Cortex of kidney (tissue), 1 donor: ENCODE results near the gene SPOCK2.

Experiments
- DNase-seq: peaks from one replicate; lab custom pipeline; 2025; lab: John Stamatoyannopoulos, UW

The SPOCK2 gene

DNA sequence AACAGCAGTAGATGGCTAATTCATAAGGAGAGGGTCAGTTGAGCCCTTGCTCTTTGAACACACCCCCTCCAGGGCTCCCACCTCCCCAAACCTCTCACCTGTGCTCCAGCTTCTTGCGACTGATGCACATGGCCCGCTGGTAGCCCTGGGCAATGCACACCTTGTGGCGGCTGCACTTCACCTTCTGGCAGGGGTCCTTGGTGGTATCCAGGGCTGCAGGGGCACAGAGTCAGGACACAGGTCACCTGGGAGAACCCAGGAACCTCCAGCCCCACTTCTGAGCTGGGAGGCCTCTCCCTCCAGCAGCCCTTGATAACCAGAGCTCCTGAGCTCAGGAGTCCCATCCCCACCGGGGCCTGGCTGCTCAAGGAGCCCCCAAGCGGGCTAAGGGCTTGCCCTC, 16.3 kb downstream of the SPOCK2 start:
- DNase-seq, result no peak

DNA sequence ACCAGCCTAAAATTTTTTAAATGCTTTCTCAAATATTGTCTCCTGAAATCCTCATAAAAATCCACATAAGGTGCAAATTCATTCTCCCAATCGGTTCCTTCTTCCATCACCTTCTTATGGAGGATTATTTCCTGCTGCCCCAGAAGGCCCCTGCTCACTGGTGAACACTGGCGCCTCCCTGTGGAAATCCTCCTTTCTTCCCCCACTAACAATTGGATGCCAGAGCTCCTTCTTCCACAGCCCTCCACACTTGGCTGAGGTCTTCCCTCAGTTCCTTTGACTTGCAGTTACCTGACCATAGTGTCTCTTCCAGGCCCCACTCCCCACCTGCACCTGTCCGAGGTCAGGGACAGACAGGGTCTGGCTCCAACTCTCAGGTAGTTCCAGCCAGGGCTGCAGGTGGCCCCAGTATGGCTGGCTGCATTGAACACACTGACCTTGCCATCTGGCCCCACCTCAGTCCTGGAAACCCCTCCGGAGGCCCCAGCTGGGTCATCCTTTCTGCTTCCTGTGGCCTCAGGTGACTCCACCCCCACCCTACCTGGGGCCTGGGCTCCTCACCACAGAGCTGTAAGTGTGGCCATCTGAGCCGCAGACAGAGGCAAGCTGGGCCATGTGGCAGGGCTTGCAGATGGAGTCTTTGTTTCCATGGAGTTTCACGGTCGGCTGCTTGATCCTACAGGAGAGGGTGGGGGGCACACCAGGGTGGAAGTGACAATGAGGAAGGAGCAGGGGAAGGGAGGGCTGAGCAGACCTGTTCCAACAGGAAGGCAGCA, 18.4 kb downstream of the SPOCK2 start:
- no peak for DNase-seq

DNA sequence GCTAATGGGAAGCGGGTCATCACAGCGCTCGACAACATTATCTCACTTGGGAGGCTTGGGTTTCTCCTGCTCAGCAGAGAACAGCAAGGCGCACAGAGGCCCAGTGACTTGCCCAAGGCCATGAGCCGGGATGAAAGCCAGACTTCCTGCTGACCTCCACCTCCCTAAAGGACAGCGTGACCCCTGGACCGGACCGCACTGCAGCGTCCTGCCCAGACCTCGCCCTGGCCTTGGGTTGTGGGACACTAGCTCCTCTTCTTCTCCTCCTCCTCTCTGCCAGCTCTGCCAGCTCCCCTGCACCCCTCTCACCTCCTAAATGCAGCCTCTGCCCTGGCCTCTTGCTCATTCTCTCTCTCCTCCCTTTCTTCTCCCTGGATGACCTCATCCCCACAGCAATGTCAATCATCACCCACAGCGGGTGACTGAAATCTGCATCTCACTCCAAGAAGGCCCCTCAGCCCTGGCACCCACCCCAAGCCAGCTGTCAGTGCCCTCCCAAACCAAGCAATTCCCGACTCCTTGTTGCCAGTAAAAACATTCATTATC, 19.4 kb downstream of the SPOCK2 start:
- DNase-seq, result no peak

DNA sequence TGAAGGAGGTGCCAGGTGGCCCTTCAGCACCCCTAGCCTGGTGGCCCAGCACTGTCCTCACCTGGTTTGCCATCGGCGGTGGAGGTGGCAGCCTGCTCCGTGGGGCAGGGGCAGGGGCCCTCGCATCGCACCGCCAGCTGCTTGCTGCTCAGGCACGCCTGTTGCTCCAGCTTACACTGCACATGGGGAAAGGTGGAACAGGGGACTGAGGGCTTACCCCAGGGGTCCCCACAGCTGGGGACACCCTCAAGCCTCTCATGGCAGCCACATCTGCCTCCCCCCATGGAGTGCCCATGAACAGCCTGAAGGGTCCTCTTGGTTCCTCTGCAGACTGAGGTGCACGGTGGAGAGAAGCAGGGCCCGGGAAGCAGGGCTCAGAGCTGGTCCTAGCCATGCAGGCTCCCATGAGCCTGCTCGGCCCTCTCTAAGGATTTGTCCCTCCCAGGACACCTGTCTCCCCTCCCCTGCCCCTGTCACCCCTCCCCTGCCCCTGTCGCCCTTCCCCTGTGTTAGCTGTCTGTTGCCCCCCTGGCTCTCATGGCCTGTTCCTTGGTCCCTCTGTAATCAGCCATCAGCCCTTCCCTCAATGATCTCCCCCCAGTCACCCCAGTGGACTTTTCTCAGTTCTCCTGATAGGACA, 20.1 kb downstream of the SPOCK2 start:
- no peak for DNase-seq

DNA sequence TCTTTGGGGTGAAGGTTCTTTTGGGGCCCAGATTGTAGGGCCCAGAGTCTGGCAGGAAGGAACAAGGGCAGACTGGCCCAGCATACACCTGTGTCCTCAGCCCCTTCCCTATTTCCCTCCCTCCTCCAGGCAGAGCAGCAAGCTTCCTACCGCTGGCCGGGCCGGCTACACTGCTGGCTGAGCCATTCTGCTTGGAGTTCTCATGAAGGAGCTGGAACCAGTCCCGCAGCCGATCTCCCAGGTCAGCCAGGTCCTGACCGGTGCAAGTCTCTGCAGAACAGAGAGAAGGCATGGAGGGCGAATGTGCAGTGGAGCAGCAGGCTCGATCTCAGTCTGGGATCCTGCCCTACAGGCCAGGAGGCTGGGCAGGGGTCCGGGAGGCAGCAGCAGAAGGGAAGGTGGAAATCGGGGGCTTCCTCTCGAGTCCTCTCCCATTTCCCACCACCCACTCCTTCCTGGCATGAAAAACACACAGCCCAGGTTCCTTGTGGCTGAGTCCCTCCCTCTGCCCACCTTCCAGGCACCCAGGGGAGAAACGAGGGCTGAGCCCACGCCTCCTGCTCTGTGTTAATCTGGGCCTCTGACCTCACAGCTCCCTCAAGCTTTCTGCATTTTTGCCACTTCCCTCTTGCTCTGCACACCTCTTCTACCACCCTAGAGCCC, 20.8 kb downstream of the SPOCK2 start:
- no peak for DNase-seq

DNA sequence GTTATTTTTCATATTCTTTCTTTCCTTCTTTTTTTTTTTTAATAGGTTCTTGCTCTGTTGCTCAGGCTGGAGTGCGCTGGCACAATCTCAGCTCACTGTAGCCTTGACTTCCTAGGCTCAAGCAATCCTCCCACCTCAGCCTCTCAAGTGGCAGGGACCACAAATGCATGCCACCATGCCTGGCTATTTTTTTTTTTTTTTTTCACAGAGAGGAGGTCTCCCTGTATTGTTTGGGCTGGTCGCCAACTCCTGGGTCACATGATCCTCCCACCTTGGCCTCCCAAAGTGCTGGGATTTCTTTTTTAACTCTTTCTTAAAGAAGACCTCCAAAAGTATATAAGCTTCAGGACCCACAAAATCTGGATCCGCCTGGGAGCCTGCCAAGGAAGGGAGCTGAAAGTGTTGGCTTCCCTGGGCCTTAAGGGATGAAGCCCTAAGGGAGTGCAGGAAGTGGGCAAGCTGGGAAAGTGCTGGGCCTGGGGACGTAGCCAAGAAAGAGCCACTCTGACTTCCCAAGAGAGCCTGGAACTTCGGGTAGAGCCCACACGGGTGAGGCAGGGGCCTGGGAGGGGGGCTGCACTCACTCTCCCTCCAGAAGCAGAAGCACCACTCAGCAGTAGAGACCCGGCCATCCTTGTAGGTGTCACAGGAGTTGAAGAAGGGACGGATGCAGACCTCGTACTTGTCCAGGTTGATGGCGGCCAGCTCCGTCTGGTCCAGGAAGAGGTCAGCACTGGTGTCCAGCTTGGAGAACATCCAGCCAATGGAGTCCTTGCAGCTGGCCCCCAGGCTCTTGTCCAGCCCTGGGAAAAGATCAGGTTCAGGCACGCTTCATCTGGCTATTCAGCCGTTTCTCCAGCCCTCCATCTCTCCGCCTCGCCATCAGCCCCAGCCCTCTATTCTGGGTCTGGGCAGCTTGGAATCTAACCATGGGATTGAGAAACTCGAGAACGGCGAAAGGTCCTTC, 21.8 kb downstream of the SPOCK2 start:
- DNase-seq, result no peak

DNA sequence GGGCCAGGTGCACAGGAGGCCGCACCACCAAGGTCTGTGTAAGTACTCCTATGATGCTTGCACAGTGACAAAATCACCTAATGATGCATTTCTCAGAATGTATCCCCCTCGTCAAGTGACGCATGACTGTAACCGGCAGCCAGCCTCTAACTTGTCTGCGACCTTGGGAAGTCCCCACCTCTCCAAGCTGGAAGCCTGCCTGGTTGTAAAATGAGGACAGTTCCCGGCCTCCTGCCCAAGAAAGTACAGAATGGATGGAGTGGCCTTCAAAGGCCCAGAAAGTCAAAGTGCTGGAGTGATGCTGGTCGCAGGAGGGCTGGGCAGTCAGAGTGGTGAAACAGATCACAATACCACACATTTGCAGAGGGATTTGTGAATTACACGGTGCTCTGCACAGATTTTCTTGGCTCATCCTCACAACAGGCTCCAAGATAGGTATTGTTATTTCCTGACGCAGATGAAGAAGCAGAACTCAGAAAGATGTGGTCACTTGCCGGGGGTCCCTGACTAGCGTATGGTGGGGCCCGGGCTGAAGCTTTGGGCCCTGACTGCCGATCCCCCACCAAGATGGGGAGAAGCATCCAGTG, 22.8 kb downstream of the SPOCK2 start:
- DNase-seq, result no peak

DNA sequence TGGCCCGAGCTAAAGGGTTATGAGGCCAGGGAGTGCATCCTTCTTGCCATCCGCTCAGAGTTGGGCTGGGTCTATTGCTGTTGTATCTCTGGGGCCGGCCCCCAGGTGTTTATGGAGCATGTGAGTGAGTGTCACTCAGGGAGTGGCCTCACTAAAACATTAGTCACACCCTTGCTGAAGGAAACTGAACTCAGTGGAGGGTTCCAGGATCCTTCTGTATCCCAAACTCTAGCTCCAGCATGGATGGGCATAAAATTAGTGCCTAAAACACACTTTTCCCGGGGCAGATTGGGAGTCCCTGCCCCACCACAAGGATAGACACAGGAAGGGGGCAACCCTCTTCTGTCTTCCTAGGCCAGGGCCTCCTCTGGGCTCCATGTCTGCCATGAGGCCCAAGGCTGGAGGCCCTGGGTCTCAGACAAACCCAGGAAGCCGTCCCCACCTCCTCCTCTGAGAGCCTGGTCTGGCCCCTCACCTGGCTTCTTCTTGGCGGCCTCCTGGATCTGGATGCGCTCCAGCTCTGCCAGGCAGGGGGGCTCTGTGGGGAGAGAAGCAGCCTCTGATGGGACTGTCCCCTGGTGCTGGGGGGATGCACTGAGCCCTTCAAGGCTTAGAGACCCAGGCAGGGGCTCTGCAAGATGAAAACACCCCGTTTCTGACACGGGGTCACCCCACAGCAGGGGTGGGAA, 24.5 kb downstream of the SPOCK2 start:
- no peak for DNase-seq

DNA sequence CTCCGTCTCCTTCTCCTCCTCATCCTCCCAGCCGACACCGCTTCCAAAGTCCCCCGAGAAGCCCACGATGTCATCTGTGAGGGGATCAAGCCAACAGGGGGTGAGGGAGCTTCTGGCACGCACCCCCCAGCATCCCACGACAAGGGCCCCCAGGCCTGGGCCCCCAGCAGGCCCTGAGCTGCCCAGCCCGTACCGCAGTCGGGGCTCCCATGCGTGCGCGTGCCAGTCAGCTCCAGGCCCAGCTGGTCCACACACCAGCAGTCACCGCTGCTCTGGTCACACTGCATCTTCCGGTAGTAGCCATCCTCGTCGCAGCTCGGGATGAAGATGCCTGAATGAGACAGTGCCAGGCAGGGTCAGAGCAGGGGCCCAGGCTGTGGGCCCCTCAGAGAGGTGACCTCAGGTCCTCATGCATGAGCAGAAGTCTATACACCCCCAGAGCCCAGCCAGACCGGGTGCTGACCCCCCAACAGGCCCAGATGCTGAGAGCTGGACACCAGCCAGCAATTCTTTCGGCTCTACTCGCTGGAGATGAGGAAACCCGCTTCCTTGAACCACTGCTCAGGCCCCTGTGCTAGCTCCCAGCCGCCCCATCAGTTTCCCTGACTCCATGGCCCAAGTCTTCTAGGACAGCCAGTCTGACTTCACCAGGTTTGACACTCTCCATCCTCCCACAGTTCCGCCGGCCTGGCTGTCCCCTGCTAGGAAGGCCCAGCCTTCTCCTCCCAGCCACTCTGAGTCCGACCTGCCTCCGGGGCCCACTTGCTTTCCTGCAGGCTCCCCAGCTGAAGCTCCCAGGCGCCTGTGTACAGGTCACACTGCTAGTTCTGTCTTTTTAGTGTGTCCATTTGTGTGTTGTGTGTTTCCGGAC, 25.3 kb downstream of the SPOCK2 start:
- no peak for DNase-seq

DNA sequence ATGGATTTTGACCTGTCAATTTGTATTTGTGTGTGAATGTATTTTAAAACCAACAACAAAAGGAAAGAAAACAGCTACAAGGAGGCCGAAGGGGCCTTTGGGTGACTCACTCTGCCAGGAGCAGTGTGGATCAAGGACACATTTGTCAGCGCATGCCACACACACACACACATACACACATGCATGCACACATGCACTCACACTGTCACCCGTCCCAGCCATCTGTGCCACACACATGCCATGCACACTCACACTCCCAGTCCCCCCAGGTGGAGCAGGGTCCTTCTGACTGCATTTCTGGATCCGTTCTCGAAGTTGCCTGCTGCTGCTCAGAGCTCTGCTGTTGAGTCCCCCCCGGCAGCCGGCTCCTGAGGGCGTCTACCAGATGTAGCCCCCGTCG, 26.0 kb downstream of the SPOCK2 start:
- no peak for DNase-seq

DNA sequence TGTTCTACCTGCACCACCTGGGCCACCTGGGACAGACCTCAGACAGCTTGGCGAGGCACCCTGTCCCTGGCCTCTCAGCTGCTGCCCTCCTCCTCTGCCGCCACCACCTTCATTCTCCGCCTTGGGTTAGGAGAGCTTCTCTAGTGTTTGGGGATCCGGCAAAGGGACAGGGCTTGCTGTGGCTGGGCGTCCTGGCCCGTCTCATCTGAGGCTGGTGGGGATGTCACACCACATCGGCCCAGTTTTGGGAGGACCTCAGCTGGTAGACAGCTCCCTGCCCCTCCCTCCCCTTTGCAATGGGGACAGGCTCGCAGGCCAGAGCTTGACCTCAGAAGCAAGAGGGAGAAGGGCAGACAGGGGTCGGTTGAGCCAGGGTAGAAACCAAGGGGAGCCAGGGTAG, 26.4 kb downstream of the SPOCK2 start:
- DNase-seq, result no peak

DNA sequence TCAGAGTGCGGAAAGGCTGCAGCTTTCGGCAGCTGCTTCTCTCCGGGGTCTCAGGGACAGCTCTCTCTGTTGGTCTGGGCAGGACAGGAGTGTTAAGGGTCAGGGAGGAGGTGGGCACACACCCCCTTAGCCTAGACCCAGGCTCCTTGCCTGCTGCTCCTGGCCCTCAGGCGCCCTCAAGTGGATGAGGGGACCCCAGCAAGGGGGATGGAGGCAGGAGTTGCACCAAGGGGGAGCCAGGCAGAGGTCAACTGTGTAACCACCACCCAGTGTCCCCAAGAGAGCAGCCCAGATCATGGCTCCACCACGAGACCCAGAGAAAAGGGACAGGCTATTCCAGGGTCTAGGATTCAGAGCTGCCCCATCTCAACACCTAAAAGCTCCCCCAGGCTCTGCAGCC, 26.9 kb downstream of the SPOCK2 start:
- DNase-seq, result no peak

DNA sequence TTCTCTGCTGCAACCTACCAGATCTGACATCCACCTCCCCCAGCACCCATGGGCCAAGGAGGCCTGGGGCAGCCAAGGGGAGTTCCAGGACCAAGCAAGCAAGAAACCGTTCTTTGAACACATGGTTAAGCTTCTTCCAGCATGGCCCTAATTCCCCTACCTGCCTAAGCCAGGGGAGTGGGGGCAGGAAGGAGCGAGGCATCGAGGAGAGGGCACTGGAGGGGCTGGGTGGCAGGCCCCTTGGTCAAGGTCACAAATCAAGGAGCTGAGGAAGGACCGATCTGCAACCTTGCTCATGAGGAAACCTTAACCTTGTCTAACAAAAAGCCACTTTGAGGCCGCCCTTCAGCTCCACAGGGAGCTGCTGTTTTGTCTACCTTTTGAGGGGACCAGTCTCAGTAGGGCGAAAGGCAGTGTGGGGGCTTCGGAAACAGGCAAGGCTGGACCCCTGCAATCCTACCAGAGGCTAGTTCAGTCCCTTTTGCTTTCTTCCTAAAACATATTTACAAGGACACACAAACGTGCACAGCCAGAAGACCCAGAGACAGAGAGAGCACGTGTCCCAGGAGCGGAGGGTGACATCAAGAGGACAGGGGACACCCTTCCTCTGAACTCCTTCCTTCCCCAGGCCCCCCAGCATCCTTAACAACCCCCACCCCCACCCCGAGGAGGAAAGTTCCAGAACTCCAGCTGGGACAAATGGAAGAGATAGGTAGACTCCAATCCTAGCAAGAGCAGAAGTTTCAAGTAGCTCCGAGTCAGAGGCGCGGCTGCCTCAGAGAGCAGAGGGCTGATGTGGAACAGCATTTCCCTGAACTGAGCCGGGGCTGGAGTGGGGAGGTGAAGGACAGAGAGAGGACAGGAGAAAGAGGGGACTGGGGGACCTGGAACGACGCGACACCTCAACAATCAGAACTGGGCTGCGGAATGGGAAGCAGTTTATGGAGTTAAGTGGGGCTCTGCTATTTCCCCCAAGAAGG, 28.2 kb downstream of the SPOCK2 start:
- DNase-seq, result no peak

DNA sequence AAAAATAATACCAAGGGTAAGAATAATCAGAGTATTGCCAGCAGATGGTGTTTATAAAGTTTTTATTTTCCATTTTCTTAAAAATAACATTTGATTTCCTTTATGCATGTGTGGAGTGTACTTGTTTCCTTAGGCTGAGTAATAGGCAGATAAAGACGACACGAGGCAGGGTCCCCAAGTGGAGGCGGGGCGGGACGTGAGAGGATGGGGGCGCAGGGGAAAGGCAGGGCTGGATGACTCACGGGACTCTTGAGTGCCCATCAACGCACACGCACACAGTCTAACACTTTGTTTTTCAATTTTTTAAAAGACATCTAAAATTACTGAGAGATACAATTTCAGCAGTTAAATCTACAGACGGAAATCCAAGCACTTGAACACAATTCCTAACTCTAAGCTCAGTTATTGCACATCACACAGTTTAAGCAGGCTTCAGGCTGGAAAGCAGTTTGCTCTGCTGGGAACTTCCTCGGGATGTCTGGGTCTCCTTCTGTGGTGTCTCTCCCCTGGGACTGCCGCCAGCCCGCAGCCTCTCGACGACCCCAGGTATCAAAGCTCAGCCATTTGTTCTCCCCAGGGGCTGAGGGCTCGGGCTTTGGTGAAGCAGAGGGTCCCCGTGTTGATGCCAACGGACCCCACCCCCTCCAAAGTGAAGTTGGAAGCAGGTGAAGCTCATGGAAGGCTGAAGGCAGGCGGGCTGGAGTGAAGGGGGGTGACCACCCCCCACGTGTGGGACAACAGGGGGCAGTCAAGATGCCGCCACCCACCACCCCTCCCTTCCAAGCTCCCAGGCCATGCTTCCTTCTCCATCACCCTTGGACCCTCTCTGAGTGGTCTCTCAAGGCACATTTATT, 29.1 kb downstream of the SPOCK2 start:
- DNase-seq, result no peak

DNA sequence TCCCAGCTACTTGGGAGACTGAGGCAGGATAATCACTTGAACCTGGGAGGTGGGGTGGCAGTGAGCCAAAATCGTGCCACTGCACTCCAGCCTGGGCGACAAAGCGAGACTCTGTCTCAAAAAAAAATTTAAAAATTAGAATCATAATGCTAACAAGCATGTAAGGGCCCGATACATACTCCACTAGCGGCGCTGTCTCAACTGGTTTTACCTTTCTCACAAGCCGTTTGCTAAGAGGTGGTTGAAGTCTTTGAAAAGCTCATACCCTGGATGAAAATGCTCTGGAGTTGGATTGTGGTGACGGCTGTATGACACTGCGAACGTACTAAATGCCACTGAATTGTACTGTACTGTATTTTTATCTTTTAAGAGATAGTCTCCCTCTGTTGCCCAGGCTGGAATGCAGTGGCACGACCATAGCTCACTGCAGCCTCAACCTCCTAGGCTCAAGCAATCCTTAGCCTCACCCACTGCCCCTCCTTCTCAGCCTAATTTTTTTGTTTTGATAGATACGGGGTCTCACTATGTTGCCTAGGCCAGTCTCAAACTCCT, 29.9 kb downstream of the SPOCK2 start:
- DNase-seq, result no peak

DNA sequence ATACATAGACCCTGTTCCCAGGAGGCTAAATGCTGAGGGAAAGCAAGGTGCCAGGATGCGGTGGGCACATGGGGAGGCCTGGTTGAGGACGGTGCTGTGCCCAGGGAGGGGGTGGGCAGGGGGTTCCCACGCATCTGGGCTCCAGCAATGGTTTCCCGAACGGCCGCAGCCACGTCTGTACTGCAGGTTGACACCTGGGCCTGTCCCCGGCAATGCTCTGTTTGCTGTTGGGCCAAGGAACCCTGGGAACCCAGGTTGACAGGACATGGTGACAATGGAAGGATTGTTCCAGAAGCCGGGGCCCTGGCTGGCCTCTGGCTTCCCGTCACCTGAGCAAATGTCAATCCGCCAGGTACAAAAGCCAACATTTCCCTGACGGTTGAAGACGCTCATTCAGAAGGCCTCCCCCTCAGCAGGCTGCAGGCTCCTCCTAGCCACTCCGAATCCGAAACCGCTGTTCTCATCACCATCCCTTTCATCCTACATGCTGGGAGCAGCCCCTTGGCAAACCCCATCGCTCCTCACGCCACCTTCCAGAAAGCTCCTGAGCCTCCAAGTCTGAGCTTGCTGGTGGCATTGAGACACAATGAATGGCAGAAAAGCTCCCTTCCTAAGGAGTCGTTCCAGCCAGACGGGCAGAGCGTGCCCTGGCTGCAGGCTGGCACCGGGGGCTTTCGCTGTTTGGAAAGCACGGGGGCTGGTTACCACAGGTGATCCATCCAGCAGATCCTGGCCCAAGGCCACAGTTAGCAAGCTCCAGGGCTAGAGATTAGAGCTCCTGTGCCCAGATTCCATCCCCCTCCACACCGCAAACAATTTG, 31.2 kb downstream of the SPOCK2 start:
- no peak for DNase-seq
